ENCODE data around the gene DTNB.

DNA sequence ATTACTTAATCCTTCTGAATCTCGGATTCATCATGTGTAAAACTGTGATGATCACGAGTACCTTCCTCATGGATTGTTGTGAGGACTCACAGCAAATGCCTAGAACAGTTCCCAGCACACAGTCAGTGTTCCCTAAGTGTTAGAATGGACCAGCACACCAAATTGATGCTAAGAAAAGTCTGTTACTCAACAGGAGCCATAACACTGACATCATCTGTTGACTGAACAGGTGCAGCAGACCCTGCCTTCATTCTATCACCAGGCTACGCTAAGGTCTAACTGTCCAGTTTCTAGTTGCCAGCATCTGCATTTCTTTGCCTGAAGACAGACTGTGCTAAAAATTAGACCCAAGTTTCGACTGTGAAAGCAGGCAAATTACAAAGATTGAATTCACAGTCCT, 18.6 kb downstream of the DTNB start:
- TF ChIP-seq, protein P1, sequence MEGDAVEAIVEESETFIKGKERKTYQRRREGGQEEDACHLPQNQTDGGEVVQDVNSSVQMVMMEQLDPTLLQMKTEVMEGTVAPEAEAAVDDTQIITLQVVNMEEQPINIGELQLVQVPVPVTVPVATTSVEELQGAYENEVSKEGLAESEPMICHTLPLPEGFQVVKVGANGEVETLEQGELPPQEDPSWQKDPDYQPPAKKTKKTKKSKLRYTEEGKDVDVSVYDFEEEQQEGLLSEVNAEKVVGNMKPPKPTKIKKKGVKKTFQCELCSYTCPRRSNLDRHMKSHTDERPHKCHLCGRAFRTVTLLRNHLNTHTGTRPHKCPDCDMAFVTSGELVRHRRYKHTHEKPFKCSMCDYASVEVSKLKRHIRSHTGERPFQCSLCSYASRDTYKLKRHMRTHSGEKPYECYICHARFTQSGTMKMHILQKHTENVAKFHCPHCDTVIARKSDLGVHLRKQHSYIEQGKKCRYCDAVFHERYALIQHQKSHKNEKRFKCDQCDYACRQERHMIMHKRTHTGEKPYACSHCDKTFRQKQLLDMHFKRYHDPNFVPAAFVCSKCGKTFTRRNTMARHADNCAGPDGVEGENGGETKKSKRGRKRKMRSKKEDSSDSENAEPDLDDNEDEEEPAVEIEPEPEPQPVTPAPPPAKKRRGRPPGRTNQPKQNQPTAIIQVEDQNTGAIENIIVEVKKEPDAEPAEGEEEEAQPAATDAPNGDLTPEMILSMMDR (IDR thresholded peaks at IDR 0.05), result no peak
- TF ChIP-seq POLR2A (IDR thresholded peaks at IDR 0.05), result no peak

All from Peyer's patch (tissue), 4 donors.